H9 (cell line): ENCODE results near the gene TMEM151A. TPM values are rescaled to one million over a fixed set of nuclear protein-coding genes. Genes with fewer than 3 reads are reported as not detected.

ENCODE experiments used
- DNase-seq: peaks from one replicate; pipeline ENCODE4 v3.0.0-alpha.2; 2017
- H2AFZ ChIP-seq: one replicate; pipeline ENCODE4 v1.6.1; 2013; ENCODE audit warnings: mild to moderate bottlenecking, low read length, control low read depth, moderate library complexity
- H2AK5ac ChIP-seq: 2 replicates; pipeline ENCODE4 v1.6.1; 2013; ENCODE audit warnings: low read length, control low read depth, mixed read lengths; ENCODE audit not compliant: insufficient read length
- H2BK120ac ChIP-seq: one replicate; pipeline ENCODE4 v1.6.1; 2013; ENCODE audit warnings: low read depth, mild to moderate bottlenecking, low read length, control low read depth, inconsistent platforms; ENCODE audit not compliant: poor library complexity, severe bottlenecking
- H2BK12ac ChIP-seq: 2 replicates; pipeline ENCODE4 v1.6.1; 2013; ENCODE audit warnings: low read length, control low read depth, mixed read lengths, low read depth; ENCODE audit not compliant: insufficient read length
- H2BK15ac ChIP-seq: 2 replicates; pipeline ENCODE4 v1.6.1; 2013; ENCODE audit warnings: low read depth, low read length, control low read depth
- H2BK20ac ChIP-seq: one replicate; pipeline ENCODE4 v1.6.1; 2013; ENCODE audit warnings: low read depth, mild to moderate bottlenecking, low read length, control low read depth, inconsistent platforms; ENCODE audit not compliant: poor library complexity, severe bottlenecking
- H2BK5ac ChIP-seq: 2 replicates; pipeline ENCODE4 v1.6.1; 2013; ENCODE audit warnings: low read length, control low read depth, mixed read lengths; ENCODE audit not compliant: insufficient read length
- H3K14ac ChIP-seq: 2 replicates; pipeline ENCODE4 v1.6.1; 2013; ENCODE audit warnings: low read length, control low read depth; ENCODE audit not compliant: insufficient read depth
- H3K18ac ChIP-seq: 2 replicates; pipeline ENCODE4 v1.6.1; 2013; ENCODE audit warnings: low read depth, mild to moderate bottlenecking, mixed read lengths, low read length, control low read depth; ENCODE audit not compliant: insufficient read length
- H3K23ac ChIP-seq: 2 replicates; pipeline ENCODE4 v1.6.1; 2013; ENCODE audit warnings: low read length, control low read depth, mixed read lengths, low read depth; ENCODE audit not compliant: insufficient read length
- H3K23me2 ChIP-seq: 2 replicates; pipeline ENCODE4 v1.6.1; 2013; ENCODE audit warnings: low read depth, mild to moderate bottlenecking, mixed read lengths, low read length, control low read depth; ENCODE audit not compliant: insufficient read length, poor library complexity, severe bottlenecking
- H3K27ac ChIP-seq: 2 replicates; pipeline ENCODE4 v1.5.1; 2013; ENCODE audit warnings: low read length, control low read depth, mixed read lengths, low read depth; ENCODE audit not compliant: insufficient read length
- H3K27me3 ChIP-seq: 2 replicates; pipeline ENCODE4 v1.6.1; 2013; ENCODE audit warnings: low read length, control low read depth, inconsistent platforms; ENCODE audit not compliant: insufficient read depth
- H3K4ac ChIP-seq: 2 replicates; pipeline ENCODE4 v1.6.1; 2013; ENCODE audit warnings: low read depth, mild to moderate bottlenecking, control low read depth, inconsistent platforms, low read length, moderate library complexity
- H3K4me1 ChIP-seq: 2 replicates; pipeline ENCODE4 v1.6.1; 2013; ENCODE audit warnings: low read length, control low read depth, inconsistent platforms; ENCODE audit not compliant: insufficient read depth
- H3K4me2 ChIP-seq: 2 replicates; pipeline ENCODE4 v1.6.1; 2013; ENCODE audit warnings: low read length, control low read depth, mixed read lengths; ENCODE audit not compliant: insufficient read length, insufficient read depth
- H3K56ac ChIP-seq: 2 replicates; pipeline ENCODE4 v1.6.1; 2013; ENCODE audit warnings: low read depth, mild to moderate bottlenecking, mixed read lengths, low read length, control low read depth; ENCODE audit not compliant: insufficient read length
- H3K79me1 ChIP-seq: 2 replicates; pipeline ENCODE4 v1.6.1; 2013; ENCODE audit warnings: low read depth, mild to moderate bottlenecking, moderate library complexity, low read length, control low read depth, inconsistent platforms; ENCODE audit not compliant: insufficient read depth, poor library complexity, severe bottlenecking
- H3K79me2 ChIP-seq: 2 replicates; pipeline ENCODE4 v1.6.1; 2013; ENCODE audit warnings: low read length, control low read depth, inconsistent platforms; ENCODE audit not compliant: insufficient read depth
- H3K9ac ChIP-seq: 2 replicates; pipeline ENCODE4 v1.6.1; 2013; ENCODE audit warnings: low read length, control low read depth, mixed read lengths; ENCODE audit not compliant: insufficient read length; ENCODE audit errors: extremely low read depth
- H3K9me3 ChIP-seq: one replicate; pipeline ENCODE4 v1.6.1; 2013; ENCODE audit warnings: low read depth, low read length, inconsistent platforms; ENCODE audit not compliant: control insufficient read depth
- H3T11ph ChIP-seq: one replicate; pipeline ENCODE4 v1.6.1; 2013; ENCODE audit warnings: mild to moderate bottlenecking, low read length, control low read depth, inconsistent platforms
- H4K20me1 ChIP-seq: one replicate; pipeline ENCODE4 v1.6.1; 2013; ENCODE audit not compliant: control insufficient read depth, insufficient read length, insufficient read depth
- H4K5ac ChIP-seq: 2 replicates; pipeline ENCODE4 v1.6.1; 2013; ENCODE audit warnings: low read depth, mild to moderate bottlenecking, mixed read lengths, low read length, control low read depth; ENCODE audit not compliant: insufficient read length
- H4K8ac ChIP-seq: replicated peaks from 2 replicates; pipeline ENCODE4 v1.6.1; 2013; ENCODE audit warnings: low read length, control low read depth, mixed read lengths, low read depth; ENCODE audit not compliant: insufficient read length
- H4K91ac ChIP-seq: 2 replicates; pipeline ENCODE4 v1.6.1; 2013; ENCODE audit warnings: low read depth, mild to moderate bottlenecking, moderate library complexity, mixed read lengths, low read length, control low read depth; ENCODE audit not compliant: insufficient read length
- H3K27ac Mint-ChIP-seq, 3 experiments: 2 replicates in 2 of 3; 3 replicates in 1 of 3; pipeline ENCODE4 v1.8.0; 2020 to 2021; ENCODE audit warnings: mixed read lengths in 3 of 3, mild to moderate bottlenecking in 1 of 3, moderate library complexity in 1 of 3
- H3K27me3 Mint-ChIP-seq: 2 replicates; pipeline ENCODE4 v1.8.0; 2021; ENCODE audit warnings: low read depth, mild to moderate bottlenecking, moderate library complexity, mixed read lengths
- H3K36me3 Mint-ChIP-seq, 3 experiments: 2 replicates in 2 of 3; 3 replicates in 1 of 3; pipeline ENCODE4 v1.8.0; 2020 to 2021; ENCODE audit warnings: low read depth in 3 of 3, mixed read lengths in 3 of 3; ENCODE audit not compliant: insufficient read depth in 1 of 3
- H3K4me1 Mint-ChIP-seq, 2 experiments: 2 replicates each; pipeline ENCODE4 v1.8.0; 2020; ENCODE audit warnings: mixed read lengths in 2 of 2
- H3K4me3 Mint-ChIP-seq, 2 experiments: 2 replicates in 1 of 2; 3 replicates in 1 of 2; pipeline ENCODE4 v1.8.0; 2020 to 2021; ENCODE audit warnings: mild to moderate bottlenecking in 2 of 2, mixed read lengths in 2 of 2, moderate library complexity in 1 of 2
- H3K9me3 Mint-ChIP-seq, 2 experiments: 2 replicates in 1 of 2; 3 replicates in 1 of 2; pipeline ENCODE4 v1.8.0; 2020; ENCODE audit warnings: mild to moderate bottlenecking in 2 of 2, mixed read lengths in 2 of 2, moderate library complexity in 1 of 2
- WGBS: extraction: QIAGEN DNeasy Blood & Tissue Kit; methylation state at CpG from one replicate; pipeline ENCODE4 v1.1.7; 2013; ENCODE audit warnings: missing lambda C conversion rate, low lambda C conversion rate, mixed read lengths; ENCODE audit not compliant: insufficient read length; ENCODE audit errors: extremely low coverage; 5-methylcytosine and 5-hydroxymethylcytosine counted together
- total RNA-seq: library from RNA; stranded (reverse); gene quantifications from 2 replicates; pipeline ENCODE4 v1.2.1, GENCODE V29; 2021
- TF ChIP-seq, protein P1 (sequence below): fragments of 200-600 bp; sonication (generic); conservative IDR thresholded peaks from 3 replicates; pipeline ENCODE4 v1.8.0; 2021; ENCODE audit warnings: antibody characterized with exemption, mild to moderate bottlenecking

Gene TMEM151A
- total RNA-seq, 1 experiment from 2014 or later: 1.2 TPM

DNA sequence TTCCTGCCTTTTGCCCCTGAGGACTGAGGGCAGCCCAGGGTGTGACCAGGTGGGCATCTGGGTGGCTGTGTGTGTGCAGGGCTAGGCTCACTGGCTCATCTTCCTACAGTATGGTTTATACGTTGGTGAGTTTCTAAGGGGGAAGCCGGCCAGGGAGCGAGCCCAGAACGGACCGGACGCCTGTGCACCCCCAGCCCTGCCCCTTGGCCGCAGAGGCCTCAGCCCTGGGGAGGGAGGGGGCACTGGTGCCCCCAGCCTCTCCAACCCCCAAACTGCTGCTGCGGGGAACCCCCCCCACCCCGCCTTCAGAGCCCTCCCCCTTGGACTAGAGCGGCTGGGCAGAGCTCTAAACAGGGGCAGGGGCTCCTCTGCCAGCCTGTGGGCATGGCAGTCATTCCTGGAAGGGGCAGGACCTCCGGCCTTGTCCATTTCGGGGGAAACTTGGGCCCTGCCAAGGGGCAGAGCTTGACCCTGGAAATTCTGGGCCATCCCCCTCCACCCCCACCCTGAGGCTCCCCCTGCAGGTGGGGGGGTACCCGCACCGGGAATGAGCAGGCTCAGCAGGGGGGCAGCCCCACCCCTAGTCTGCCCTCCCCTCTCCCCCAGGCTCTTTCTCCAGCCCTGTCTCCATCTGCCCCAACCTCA, 8.1 kb upstream of the TMEM151A start:
- Histone ChIP-seq H3K23me2 (peaks cover 4% of the 10 kb centered on the region), H3K27me3 (no peaks in the 10 kb centered on the region), H4K91ac (no peak overlapping the region), H3K14ac (no peak overlapping the region), H3K4me2 (no peak overlapping the region), H4K8ac (no peak overlapping the region), H2BK5ac (no peak overlapping the region), H3K79me2 (peaks cover 1% of the 10 kb centered on the region; the same call in 1 of the 2 replicates), H3K27ac (no peak overlapping the region), H2AFZ (no peak overlapping the region), H3K56ac (no peak overlapping the region), H2BK120ac (no peak overlapping the region), H2AK5ac (no peak overlapping the region), H3K79me1 (no peaks in the 10 kb centered on the region), H2BK15ac (no peak overlapping the region), H3K9me3 (no peaks in the 10 kb centered on the region), H4K20me1 (no peaks in the 10 kb centered on the region), H3T11ph (no peak overlapping the region), H3K4ac (no peak overlapping the region), H3K23ac (no peak overlapping the region), H3K4me1 (0 out of 2 replicates have a peak, but pooled peaks cover 2% of the 10 kb centered on the region), H3K9ac (no peak overlapping the region), H3K18ac (no peak overlapping the region), H2BK12ac (no peak overlapping the region), H4K5ac (no peak overlapping the region), H2BK20ac (no peak overlapping the region)
- Mint-ChIP-seq H3K27ac (no peak overlapping the region), H3K9me3 (no peaks in the 10 kb centered on the region; a peak in 1 of 5 replicates), H3K4me3 (no peak overlapping the region), H3K4me1 (peaks cover 28 to 36% of the 10 kb centered on the region in 2 experiments), H3K27me3 (peaks cover 23% of the 10 kb centered on the region), H3K36me3 (peaks cover 0 to 10% (median 9%) of the 10 kb centered on the region in 3 experiments; a peak in 5 of 7 replicates)
- TF ChIP-seq, protein P1, sequence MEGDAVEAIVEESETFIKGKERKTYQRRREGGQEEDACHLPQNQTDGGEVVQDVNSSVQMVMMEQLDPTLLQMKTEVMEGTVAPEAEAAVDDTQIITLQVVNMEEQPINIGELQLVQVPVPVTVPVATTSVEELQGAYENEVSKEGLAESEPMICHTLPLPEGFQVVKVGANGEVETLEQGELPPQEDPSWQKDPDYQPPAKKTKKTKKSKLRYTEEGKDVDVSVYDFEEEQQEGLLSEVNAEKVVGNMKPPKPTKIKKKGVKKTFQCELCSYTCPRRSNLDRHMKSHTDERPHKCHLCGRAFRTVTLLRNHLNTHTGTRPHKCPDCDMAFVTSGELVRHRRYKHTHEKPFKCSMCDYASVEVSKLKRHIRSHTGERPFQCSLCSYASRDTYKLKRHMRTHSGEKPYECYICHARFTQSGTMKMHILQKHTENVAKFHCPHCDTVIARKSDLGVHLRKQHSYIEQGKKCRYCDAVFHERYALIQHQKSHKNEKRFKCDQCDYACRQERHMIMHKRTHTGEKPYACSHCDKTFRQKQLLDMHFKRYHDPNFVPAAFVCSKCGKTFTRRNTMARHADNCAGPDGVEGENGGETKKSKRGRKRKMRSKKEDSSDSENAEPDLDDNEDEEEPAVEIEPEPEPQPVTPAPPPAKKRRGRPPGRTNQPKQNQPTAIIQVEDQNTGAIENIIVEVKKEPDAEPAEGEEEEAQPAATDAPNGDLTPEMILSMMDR: peak; percentile 33; the same call in 2 of the 3 replicates
- DNase-seq: no peak
- no CpG with 5 or more reads among the region's 14 CpGs for WGBS
